NOMO-1 treated with DMSO at 0.1 percent for 48 hours (cell line): Measurements from ENCODE around the gene RPS18.

Source experiments
- DNase-seq: peaks from one replicate; lab custom pipeline; 2025; ENCODE audit not compliant: unreplicated experiment; lab: John Stamatoyannopoulos, UW

RPS18 gene

DNA sequence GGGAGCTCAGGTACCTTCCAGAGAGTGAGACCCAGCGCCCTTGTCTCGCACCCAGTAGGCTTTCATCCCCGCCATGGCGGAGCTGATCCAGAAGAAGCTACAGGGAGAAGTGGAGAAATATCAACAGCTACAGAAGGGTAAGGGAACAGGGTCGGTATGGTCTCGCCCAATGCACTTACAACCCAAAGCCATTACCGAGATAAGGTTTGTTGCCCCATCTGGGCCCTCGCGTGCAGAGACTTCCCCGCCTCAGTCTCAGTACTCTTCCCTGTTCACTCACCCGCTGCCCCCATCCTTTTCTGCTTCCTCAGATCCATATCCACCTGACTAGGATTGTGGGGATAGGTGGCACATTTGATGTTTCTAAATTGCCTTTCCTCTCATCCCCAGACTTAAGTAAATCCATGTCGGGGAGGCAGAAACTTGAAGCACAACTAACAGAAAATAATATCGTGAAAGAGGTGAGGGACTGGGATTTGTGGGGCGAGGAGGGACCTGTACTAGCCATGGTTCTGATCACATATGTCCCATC, 18.0 kb downstream of the RPS18 start:
- DNase-seq, result peak; percentile 28

- no peak for DNase-seq
These were observed 18.6 kb downstream of the RPS18 start for GRCh38 chr6:33290459-33290858.

DNA sequence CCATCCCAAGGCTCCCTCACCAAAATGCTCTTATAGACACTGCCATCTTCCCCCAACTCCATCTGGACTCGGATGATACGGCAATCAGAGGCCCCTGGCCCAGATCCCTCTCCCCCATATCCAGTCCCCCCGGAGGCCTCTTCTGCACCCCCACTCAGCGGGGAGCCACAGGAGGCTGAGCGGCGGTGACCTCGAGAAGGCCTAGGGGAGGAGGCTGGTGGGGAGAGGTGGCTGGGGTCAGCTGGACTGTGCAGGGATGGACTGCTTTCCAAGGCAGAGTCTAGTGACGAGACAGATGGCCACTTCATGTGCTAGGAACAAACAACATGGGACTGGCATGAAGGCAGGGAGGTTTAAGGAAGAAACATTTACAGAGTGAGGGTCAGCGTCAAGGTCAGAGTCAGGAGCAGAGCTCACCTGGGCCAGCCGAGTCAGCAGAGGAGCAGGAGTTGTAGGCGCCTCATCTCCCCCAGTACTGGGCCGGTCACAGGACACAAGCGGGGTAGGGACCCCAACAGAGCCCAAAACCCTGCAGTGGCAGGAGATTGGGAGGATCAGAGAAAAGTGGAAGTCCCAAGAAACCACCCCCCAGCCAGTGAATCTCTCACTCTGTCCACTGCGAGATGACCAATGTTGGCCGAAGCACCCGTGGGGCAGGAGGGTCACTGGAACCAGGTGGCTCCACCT, 21.3 kb downstream of the RPS18 start:
- no peak for DNase-seq

DNA sequence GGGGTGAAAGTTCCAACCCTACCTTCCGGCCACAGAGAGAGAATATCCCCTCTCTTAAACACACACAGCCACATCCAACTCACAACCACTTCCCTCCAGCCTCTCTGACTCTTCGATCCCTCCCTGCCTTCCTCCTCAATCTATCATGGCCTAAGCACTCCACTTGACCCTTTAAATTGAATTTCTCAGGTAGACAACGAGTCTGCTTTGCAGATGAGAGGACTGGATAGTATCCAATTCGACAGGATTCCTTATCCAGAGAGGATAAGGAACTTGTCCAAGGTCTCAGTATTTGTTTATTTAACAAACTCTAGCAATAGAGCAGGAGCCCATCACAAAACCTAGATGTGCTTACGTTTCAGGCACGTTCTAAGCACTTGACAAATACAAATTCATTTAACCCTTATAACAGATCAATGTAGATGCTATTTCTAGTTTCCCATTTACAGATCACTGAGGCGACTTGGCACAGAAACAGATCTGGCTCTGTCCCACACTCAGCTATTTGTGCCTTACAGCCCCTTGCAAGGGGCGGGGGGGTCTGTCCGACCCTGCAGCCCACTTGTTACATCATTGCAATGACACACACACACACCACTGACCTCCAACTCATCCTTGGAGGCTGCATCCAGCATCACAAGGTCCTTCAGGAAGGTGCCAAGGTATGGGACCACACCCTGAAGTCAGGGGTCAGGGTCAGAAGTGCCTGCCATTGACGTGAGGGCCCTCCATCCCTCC, 22.4 kb downstream of the RPS18 start:
- no peak for DNase-seq

DNA sequence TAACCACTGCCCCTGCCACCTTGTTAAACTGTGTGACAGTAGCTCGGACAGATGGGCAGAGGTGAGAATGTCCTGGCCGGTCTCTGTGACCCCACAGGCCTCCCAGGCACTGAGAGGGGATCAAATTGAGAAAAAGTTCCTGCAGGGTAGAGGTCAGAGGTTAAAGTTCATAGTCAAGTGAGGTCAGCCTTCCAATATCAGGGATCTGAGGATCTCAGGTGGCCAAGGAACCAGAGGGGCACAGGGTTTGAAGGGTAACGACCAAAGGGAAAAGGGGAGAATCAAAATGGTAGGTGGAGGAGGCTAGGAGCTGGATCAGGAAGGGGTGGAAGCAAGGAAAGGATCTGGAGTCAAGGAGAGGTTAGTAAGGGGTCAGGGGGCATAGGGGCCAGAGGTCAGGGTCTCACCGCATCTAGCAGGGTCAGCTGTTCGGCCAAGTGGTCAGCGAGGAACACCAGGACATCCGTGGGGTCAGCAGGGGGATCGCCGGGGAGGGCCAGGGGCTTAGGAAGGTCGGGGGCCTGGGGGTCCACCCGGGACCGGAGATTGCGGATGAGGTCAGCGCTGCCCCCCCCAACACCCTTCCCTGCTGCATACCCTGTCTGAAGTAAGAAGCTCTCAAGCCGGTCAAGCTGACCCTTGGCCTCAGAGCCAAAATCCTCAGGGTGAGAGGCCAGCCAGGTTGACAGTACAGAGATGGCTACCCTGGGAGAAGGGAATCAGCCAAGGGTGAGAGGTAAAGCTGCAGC, 23.9 kb downstream of the RPS18 start:
- DNase-seq, result no peak

DNA sequence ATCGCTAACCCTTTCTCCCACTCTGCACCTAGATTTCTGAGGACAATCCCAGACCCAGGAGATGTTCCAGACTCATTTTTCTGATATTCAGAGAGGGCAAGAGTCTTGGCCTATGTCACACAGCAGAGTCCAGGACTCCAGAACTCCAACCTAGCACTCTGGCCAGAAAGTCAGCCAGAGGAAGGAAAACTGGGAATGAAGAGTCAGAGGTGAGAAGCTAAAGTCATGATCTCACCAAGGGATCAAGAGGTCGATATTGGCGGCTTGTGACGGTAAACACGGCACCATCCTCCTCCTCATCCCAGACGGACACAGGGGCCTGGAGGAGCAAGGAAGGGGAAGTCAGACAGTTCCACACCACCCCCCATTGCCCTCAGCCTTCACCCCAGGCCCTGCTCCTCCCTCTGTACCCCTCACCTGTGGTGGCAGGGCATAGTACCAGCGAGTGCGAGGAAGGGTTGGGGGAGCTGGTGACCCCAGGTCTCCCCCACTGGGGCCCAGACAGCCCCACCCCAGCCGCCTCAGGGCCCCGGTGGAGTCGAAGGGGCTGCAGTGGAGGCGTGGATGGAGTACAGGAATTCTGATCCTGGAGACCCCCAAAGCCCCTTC, 25.0 kb downstream of the RPS18 start:
- no peak for DNase-seq

GRCh38 chr6:33297406-33297955, 25.6 kb downstream of the RPS18 start:
- DNase-seq, result peak; percentile 28

- DNase-seq, result peak; percentile 76
These were observed 26.3 kb downstream of the RPS18 start for GRCh38 chr6:33297956-33298772.

DNA sequence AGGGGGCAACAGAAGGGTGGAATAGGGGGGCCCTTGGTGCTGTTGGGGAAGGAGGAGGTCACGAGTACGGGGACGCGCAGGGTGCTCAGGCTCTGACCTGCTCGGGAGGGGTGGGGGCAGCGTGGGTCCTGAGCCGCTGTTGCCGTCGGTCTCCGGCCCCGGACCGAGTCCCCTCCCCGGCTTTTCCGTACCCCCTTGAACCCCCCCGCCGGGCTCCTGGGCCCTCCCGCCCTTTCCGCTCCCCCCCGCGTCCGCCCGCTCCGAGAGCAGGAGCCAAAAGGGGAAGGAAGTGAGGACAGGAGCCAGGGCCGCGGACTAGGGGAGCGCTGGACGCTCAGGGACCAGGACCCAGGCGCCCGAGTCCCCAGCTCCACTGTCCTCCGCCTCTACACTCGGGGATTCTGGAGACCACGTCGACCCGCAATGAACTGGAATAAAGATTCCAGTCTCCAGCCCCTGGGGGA, 26.9 kb downstream of the RPS18 start, which contains the start of gene RGL2:
Gene RGL2, minus strand, starts transcription at position 170 of the 464 bp plus-strand sequence. CDS start 332 bp downstream, outside the sequence.
- DNase-seq, result peak; percentile 72

DNA sequence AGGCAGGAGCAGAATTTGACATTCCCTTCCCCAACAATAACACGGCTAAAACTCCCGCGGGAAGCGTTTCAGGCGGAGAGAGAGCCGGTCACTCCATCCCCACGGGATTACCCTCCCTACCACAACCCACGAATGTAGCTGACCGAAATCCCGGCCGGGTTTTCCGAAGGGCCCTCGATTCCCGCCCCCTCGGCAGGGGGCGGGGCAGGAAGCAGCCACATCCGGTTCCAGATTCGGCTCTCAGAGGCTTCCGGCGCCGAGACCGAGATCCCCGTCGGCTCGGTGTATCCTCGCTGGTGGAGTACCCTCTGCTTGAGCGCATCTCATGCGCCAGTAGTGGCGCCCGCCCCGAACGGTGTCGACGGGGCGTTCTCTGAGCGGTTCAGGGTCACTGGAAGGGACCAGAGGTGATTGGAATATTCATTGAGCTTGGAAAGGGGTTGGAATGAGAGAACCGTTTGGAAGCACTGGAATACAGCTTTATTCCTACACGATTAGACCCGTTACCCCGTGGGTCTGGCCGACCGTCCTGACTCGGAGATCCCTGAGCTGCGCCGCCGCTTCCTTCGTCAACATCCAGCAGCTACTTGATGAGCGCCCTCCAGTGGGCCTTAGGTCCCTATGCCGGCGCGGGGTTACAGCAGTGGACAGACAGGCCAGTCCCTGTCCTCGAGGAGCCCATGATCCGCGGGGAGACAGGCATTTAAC, 27.5 kb downstream of the RPS18 start:
- DNase-seq, result peak; percentile 81

- no peak for DNase-seq
These were observed 30.0 kb downstream of the RPS18 start for GRCh38 chr6:33301877-33302276.

DNA sequence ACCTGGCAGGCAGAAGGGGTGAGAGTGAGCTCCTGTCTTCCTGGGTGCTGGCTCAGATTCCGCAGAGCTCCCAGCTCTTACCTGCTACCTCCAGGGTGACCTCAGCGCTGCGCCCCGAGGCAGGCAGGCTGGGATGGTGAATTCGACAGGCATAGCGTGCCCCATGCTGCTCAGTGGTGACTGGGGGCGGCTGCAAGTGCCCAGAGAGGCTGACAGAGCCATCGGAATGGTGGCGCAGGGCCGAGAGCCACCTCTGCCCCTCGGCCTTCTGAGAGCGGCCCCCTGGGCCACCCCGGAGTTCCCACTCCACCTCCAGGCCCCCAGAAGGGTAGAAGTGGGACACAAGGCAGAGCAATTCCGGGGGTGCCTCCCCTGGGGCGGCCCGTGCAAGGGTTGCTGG, 32.3 kb downstream of the RPS18 start:
- DNase-seq, result no peak

DNA sequence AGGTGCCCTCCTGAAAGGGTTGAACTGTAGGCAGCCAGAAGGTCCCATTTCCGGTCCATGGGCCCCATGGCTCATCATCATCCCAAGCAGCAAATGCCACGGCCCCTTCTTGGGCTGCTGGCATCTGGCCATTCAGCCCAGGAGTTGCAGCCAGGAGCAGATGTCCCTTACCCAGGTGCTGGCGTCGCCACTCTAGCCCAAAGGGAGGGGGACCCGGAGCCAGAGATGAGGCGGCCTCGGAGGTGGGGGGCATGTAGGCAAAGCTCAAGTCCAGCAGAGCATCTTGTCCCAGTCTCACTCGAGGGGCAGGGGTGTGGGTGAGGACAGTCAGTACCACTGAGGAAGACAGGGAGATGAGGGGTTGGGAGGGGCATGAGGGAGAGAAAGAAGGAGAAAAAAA, 33.2 kb downstream of the RPS18 start:
- DNase-seq, result no peak

- DNase-seq, result no peak
These were observed 34.5 kb downstream of the RPS18 start for GRCh38 chr6:33306356-33306755.

DNA sequence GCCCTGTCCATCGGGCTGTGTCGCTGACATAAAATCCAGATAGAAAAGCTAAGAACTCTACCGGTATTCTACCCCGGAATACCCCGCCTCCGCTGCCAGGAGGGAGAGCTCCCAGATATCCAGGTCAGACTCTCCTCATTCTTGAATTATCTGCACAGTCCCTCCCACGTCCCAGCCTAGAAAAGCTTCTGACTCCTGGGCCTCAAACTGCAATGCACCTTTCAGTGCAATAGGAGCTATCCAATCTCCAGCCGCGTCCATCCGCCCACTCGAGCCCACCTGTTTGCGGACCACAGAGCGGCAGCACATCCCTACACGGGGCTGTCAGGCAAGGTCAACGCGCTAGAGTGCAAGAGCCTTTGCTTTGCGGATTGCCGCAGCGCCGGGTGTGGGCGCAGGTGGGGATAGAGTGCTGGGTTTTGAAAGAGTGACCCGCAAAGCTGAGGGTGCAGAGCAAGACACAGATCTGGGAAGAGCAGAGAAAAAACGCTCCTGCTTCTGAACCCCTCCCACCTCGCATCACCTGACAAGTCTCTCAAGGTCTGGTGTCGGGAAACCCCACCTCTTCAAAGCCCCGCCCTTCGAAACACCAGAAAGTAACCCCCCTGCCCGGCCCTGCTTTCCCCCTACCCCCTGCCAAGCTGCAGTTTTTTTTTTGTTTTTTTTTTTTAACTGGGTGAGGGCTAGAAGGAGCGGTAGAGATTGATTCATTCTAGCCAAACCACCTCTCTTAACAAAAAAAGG, 40.7 kb downstream of the RPS18 start:
- peak; percentile 63 for DNase-seq

GRCh38 chr6:33313105-33313708, 41.3 kb downstream of the RPS18 start:
- DNase-seq, result peak; percentile 61

DNA sequence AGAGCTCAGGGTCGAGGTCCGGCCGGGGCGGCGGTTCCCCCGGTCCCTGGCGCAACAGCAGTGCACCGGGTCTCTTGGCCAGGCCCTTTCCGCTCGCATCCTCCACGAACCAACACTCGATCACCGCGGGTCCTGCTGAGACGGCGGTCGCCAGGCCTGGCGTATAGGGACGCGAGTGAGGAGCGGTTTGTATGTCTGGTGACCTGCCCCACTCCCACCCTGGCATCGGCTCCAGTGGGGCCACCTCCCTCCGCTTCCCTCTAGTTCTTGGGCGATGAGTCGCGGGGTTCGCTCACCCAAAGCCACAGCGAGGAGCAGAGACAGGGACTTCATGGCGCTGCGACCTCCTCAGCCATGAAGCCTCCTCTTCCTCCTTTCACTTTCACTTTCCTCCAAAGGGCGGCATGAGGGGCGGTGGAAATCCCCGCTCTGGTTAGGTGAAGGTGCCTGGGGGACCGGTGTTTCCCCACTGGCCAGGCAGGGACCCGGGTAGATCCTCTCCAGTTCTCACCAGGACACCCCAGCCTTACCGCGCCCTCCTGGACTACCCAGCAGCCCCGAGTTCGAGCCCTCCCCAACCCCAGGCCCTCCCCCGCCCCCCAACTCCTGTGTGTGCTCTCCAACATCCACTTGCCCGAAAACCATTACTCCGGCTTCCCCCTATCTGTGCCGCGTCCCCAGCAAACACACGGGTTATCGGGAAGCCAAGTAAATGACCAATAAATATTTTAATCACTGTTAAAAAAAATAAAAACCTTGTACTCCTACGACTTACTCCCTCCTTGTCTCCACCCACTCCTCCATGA, 42.0 kb downstream of the RPS18 start, which contains the start of gene TAPBP:
Gene TAPBP, minus strand, starts transcription at position 370 of the 806 bp plus-strand sequence. Its CDS starts 37 bp downstream, at position 333.
- peak; percentile 62 for DNase-seq
